HTR-8/SVneo (cell line): ENCODE results near the gene PRSS58.

Source experiments
- DNase-seq: peaks from one replicate; pipeline ENCODE4 v3.0.0; 2011; ENCODE audit warnings: low spot score, mixed read lengths; ENCODE audit not compliant: insufficient read length
- FAIRE-seq: peaks from 2 replicates; lab custom pipeline; 2011; peaks lifted over from hg19 to GRCh38; lab: Jason Lieb, UNC

PRSS58 gene

GRCh38 chr7:142257958-142258357, at the start of gene PRSS58:
PRSS58 (minus strand) TSS chr7:142258058; CDS start chr7:142257707, 351 bp downstream.
- FAIRE-seq = no peak
- no peak for DNase-seq

- FAIRE-seq = no peak
- DNase-seq = no peak
Measured at GRCh38 chr7:142307246-142307900, 49.5 kb upstream of the PRSS58 start.

GRCh38 chr7:142303650-142304049, 45.8 kb upstream of the PRSS58 start:
- FAIRE-seq (no peak), DNase-seq (no peak)

- FAIRE-seq (no peak), DNase-seq (no peak)
Measured at GRCh38 chr7:142301923-142302550, 44.2 kb upstream of the PRSS58 start.

GRCh38 chr7:142301299-142301698, 43.4 kb upstream of the PRSS58 start:
- no peak for FAIRE-seq
- no peak for DNase-seq

GRCh38 chr7:142300689-142301088, 42.8 kb upstream of the PRSS58 start:
- no peak for DNase-seq
- FAIRE-seq = no peak

GRCh38 chr7:142299237-142299781, 41.5 kb upstream of the PRSS58 start:
- FAIRE-seq (no peak), DNase-seq (no peak)

GRCh38 chr7:142298627-142299026, 40.8 kb upstream of the PRSS58 start:
- no peak for DNase-seq
- no peak for FAIRE-seq

GRCh38 chr7:142298009-142298408, 40.2 kb upstream of the PRSS58 start:
- FAIRE-seq (no peak), DNase-seq (no peak)

- FAIRE-seq = no peak
Measured at GRCh38 chr7:142280263-142280662, 22.4 kb upstream of the PRSS58 start.

GRCh38 chr7:142279601-142280000, 21.7 kb upstream of the PRSS58 start:
- DNase-seq = no peak
- no peak for FAIRE-seq

More at GRCh38 chr7:142280263-142280662, 22.4 kb upstream of the PRSS58 start:
- no peak for DNase-seq

GRCh38 chr7:142275028-142275427, 17.2 kb upstream of the PRSS58 start:
- FAIRE-seq (no peak), DNase-seq (no peak)

- FAIRE-seq (no peak), DNase-seq (no peak)
Measured at GRCh38 chr7:142272841-142273240, 15.0 kb upstream of the PRSS58 start.

- FAIRE-seq (no peak), DNase-seq (no peak)
Measured at GRCh38 chr7:142263598-142264380, 5.9 kb upstream of the PRSS58 start.

GRCh38 chr7:142250705-142251104, 7.2 kb downstream of the PRSS58 start:
- DNase-seq (no peak), FAIRE-seq (no peak)

- DNase-seq (no peak), FAIRE-seq (no peak)
Measured at GRCh38 chr7:142249918-142250317, 7.9 kb downstream of the PRSS58 start.

- no peak for FAIRE-seq
Measured at GRCh38 chr7:142248166-142249160, 9.4 kb downstream of the PRSS58 start.

GRCh38 chr7:142243823-142244222, 14.0 kb downstream of the PRSS58 start:
- DNase-seq (no peak), FAIRE-seq (no peak)

More at GRCh38 chr7:142248166-142249160, 9.4 kb downstream of the PRSS58 start:
- no peak for DNase-seq

- no peak for FAIRE-seq
Measured at GRCh38 chr7:142240546-142240945, 17.3 kb downstream of the PRSS58 start.

GRCh38 chr7:142231716-142232115, 26.1 kb downstream of the PRSS58 start:
- FAIRE-seq (no peak), DNase-seq (no peak)

More at GRCh38 chr7:142240546-142240945, 17.3 kb downstream of the PRSS58 start:
- no peak for DNase-seq
